Upper lobe of right lung (tissue), 1 donor: ENCODE data around the gene NCAPH2. TPM values are rescaled to one million over a fixed set of nuclear protein-coding genes. Genes with fewer than 3 reads are reported as not detected.

Source experiments
- ATAC-seq: fragments of 200-7000 bp; cut with Tn5 transposase; one replicate; pipeline ENCODE4 v1.9.1; 2020; ENCODE audit warnings: mild to moderate bottlenecking, moderate library complexity
- DNase-seq: peaks from one replicate; pipeline ENCODE4 v3.0.0-alpha.2; 2020
- H3K27ac ChIP-seq: fragments of 200-600 bp; one replicate; pipeline ENCODE4 v1.8.0; 2022
- H3K27me3 ChIP-seq: fragments of 200-600 bp; one replicate; pipeline ENCODE4 v1.8.0; 2022; ENCODE audit warnings: mild to moderate bottlenecking
- H3K36me3 ChIP-seq: fragments of 200-600 bp; one replicate; pipeline ENCODE4 v1.8.0; 2022
- H3K4me1 ChIP-seq: fragments of 200-600 bp; one replicate; pipeline ENCODE4 v1.8.0; 2022
- H3K4me3 ChIP-seq: fragments of 200-600 bp; one replicate; pipeline ENCODE4 v1.8.0; 2022; ENCODE audit warnings: mild to moderate bottlenecking
- H3K9me3 ChIP-seq: fragments of 200-600 bp; one replicate; pipeline ENCODE4 v1.8.0; 2022
- intact Hi-C: fragments of 100-400 bp; cut with DNase I; formaldehyde crosslinking; loops from one replicate; pipeline ENCODE4 v1.11.0; 2022
- total RNA-seq: library from RNA; stranded (reverse); fragmentation: NEBNext Ultra II Directional; extraction: Animal tissue kit (Norgen Biotek cat#: 25700); gene quantifications from one replicate; pipeline ENCODE4 v1.2.1, GENCODE V29; 2021
- TF ChIP-seq, protein P1 (sequence below): fragments of 200-600 bp; IDR thresholded peaks from one replicate; pipeline ENCODE4 v1.8.0; 2022; ENCODE audit warnings: antibody characterized with exemption
- donor health status: DM: no; HTN: yes; CAD: no; lungs with severe emphysema.

Gene NCAPH2
- total RNA-seq, 1 donor from 2014 or later = 51.8 TPM

DNA sequence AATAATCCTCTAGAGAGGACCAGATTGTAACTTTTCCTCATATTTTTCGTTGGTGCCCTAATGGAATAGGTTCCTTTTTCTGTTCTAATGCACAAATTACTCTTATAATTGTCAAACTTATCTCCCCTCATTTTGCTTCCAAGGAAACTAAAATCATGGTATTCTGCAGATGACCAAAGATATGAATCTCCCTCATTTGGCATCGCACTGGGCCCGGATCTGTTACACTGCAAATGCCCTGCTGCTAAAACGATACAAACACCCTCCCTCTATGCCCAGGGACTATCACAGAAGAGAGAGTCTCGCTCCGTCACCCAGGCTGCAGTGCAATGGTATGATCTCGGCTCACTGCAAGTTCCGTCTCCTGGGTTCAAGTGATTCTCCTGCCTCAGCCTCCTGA lies 45.3 kb downstream of the NCAPH2 start:
- Histone ChIP-seq H3K4me1 (peaks cover 8% of the 10 kb centered on the region), H3K36me3 (no peaks in the 10 kb centered on the region), H3K4me3 (no peak overlapping the region), H3K27me3 (peaks cover 10% of the 10 kb centered on the region), H3K9me3 (no peaks in the 10 kb centered on the region), H3K27ac (no peak overlapping the region)
- ATAC-seq = no peak
- no peak for DNase-seq
- TF ChIP-seq, protein P1, sequence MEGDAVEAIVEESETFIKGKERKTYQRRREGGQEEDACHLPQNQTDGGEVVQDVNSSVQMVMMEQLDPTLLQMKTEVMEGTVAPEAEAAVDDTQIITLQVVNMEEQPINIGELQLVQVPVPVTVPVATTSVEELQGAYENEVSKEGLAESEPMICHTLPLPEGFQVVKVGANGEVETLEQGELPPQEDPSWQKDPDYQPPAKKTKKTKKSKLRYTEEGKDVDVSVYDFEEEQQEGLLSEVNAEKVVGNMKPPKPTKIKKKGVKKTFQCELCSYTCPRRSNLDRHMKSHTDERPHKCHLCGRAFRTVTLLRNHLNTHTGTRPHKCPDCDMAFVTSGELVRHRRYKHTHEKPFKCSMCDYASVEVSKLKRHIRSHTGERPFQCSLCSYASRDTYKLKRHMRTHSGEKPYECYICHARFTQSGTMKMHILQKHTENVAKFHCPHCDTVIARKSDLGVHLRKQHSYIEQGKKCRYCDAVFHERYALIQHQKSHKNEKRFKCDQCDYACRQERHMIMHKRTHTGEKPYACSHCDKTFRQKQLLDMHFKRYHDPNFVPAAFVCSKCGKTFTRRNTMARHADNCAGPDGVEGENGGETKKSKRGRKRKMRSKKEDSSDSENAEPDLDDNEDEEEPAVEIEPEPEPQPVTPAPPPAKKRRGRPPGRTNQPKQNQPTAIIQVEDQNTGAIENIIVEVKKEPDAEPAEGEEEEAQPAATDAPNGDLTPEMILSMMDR = no peak
- intact Hi-C loops = no loop called here

DNA sequence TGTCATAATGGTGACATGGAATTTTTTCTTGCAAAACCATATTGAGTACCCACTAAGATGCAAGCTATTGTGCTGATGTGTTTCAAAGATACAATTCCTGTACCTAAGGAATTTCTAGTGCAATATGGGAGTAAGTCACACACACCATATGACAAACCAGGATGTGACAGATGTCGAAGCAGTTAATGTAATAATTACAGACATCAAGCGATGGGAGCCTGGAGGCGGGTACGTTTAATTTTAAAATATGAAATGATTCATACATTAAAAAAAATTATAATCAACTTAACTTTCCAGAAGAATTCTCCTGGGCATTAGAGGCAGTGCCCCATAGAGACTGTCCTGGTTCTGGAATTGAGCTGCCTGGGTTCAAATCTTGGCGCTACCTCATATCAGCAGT lies 48.7 kb downstream of the NCAPH2 start:
- Histone ChIP-seq H3K9me3 (no peaks in the 10 kb centered on the region), H3K27ac (no peak overlapping the region), H3K4me1 (no peaks in the 10 kb centered on the region), H3K27me3 (no peaks in the 10 kb centered on the region), H3K36me3 (no peaks in the 10 kb centered on the region), H3K4me3 (no peak overlapping the region)
- intact Hi-C loops = no loop called here
- TF ChIP-seq, protein P1 = no peak
- DNase-seq (no peak), ATAC-seq (no peak)

DNA sequence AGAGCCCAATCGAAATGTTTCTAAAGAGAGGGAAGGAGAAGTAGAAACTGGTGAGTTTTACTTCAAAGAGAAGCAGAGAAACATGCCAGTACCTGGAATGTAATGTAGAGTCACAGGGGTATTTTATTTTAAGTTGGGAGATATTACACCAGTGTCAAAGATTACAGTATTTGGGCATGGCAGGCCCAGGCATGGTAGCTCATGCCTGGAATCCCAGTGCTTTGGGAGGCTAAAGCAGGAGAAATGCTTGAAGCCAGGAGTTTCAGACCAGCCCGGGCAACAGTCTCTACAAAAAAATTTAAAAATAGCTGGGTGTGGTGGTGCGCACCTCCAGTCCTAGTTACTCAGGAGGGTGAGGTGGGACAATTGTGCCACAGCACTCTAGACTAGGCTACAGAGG lies 52.0 kb downstream of the NCAPH2 start:
- Histone ChIP-seq H3K27me3 (no peaks in the 10 kb centered on the region), H3K27ac (no peak overlapping the region), H3K9me3 (no peaks in the 10 kb centered on the region), H3K36me3 (no peaks in the 10 kb centered on the region), H3K4me1 (peaks cover 10% of the 10 kb centered on the region), H3K4me3 (no peak overlapping the region)
- no peak for ATAC-seq
- no peak for DNase-seq
- TF ChIP-seq, protein P1 = no peak
- intact Hi-C loops = no loop called here

DNA sequence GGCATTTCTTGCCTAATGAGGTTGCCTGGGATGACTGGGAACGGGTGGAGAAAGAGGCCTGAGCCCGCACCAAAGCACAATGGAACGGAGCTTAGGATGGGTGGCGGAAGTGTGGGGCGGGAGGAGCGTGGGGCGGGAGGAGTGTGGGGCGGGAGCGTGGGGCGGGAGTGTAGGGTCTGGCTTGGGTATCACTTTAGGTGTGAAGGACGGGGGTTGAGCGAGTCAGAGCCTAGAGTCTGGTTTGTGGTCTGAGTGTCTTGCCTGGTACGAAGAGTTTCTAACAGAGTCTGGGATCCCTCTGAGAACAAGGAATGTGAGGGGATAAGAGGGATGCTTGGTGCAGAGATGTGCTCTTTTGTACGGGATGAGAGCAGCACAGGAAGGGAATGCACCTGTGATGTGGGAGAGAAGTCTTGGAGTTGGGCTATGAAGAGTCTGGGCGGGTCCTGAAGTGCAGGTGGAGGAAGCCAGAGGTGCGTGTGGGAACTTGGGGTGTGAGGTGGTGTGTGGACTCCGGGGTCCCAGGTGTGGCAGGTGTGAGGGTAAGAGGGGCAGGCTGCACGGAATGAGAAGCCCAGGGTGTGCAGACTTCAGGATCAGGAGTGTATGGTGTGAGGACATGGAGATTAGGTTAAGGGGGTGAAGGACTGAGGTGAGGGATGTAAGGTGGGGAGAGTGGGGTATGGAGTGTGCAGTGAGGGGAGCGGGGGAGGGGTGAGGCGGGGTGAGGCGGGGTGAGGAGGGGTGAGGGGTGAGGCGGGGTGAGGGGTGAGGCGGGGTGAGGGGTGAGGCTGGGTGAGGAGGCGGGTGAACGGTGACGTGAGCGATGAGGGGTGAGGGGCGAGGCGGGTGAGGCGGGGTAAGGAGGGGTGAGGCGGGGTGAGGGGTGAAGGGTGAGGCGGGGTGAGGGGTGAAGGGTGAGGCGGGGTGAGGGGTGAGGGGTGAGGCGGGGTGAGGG lies 53.7 kb downstream of the NCAPH2 start:
- Histone ChIP-seq H3K27me3 (no peaks in the 10 kb centered on the region), H3K4me3 (no peak overlapping the region), H3K9me3 (no peaks in the 10 kb centered on the region), H3K27ac (no peak overlapping the region), H3K4me1 (peaks cover 10% of the 10 kb centered on the region), H3K36me3 (no peaks in the 10 kb centered on the region)
- ATAC-seq (no peak), DNase-seq (peak; percentile 66)
- intact Hi-C loops = no loop called here
- TF ChIP-seq, protein P1 = no peak

DNA sequence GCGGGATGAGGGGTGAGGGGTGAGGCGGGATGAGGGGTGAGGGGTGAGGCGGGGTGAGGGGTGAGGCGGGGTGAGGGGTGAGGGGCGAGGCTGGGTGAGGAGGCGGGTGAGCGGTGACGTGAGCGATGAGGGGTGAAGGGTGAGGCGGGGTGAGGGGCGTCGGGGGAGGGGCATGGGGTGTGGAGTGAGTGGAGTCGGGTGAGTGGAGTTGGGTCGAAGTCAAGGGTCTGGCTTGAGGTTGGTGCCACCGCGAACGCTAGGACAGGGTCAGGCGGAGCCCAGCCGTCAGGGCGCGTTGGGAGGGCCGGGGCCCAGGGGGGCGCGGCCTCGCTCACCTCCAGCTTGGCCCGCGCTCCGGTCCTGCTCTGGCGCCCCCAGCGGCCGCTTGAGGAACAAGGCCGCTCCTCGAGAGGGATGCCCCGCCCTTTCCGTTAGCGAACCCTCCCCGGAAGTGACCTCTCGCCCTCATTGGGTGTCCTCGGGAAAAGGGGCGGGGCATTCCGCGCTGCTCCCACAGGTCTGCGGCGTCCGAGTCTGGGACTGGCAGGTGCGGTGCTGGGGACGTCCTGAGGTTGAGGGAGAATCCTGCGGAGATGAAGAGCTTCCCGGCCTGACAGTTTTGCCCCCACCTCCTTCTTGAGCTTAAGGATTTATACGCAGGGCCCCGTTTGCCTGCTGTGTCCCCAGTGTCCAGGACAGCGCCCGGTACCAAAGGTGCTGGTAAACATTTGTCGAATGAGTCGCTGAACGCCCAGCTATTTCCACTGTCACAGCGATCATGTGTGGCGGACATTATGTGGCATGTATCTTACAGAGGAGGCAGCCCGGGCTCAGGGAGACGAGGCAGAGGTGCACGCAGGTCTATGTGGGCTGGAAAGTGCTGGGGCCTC lies 54.7 kb downstream of the NCAPH2 start, which contains the start of gene SYCE3:
TSS of gene SYCE3 (minus strand) at position 397 of the 890 bp plus-strand sequence. CDS start 6,514 bp downstream, outside the sequence.
- H3K4me1 ChIP-seq = peaks cover 10% of the 10 kb centered on the region
- H3K36me3 ChIP-seq = no peaks in the 10 kb centered on the region
- ATAC-seq (peak; percentile 98), DNase-seq (peak; percentile 99)
- peak within 1 kb of the TSS; percentile 71 for H3K4me3 ChIP-seq
- H3K27me3 ChIP-seq = no peaks in the 10 kb centered on the region
- TF ChIP-seq, protein P1 = peak; percentile 95
- no peaks in the 10 kb centered on the region for H3K9me3 ChIP-seq
- intact Hi-C loops = no loop called here
- H3K27ac ChIP-seq = peak within 1 kb of the TSS; percentile 65
